ENCODE measurements around the gene HAT1.

- TF ChIP-seq, protein P1, sequence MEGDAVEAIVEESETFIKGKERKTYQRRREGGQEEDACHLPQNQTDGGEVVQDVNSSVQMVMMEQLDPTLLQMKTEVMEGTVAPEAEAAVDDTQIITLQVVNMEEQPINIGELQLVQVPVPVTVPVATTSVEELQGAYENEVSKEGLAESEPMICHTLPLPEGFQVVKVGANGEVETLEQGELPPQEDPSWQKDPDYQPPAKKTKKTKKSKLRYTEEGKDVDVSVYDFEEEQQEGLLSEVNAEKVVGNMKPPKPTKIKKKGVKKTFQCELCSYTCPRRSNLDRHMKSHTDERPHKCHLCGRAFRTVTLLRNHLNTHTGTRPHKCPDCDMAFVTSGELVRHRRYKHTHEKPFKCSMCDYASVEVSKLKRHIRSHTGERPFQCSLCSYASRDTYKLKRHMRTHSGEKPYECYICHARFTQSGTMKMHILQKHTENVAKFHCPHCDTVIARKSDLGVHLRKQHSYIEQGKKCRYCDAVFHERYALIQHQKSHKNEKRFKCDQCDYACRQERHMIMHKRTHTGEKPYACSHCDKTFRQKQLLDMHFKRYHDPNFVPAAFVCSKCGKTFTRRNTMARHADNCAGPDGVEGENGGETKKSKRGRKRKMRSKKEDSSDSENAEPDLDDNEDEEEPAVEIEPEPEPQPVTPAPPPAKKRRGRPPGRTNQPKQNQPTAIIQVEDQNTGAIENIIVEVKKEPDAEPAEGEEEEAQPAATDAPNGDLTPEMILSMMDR (conservative IDR thresholded peaks at IDR 0.05; ENCODE audit: low read depth, low read length): no peak
- TF ChIP-seq SMC3 (IDR thresholded peaks at IDR 0.05; ENCODE audit: low read depth, low read length) (no peak), RFX5 (IDR thresholded peaks at IDR 0.05; ENCODE audit: low read depth, low read length) (no peak), POLR2A (IDR thresholded peaks at IDR 0.05; ENCODE audit: low read depth, low read length) (no peak), RAD21 (IDR thresholded peaks at IDR 0.05; ENCODE audit: low read length) (no peak), ELK1 (IDR thresholded peaks at IDR 0.05; ENCODE audit: borderline replicate concordance, low read depth, low read length) (no peak), MAZ (IDR thresholded peaks at IDR 0.05; ENCODE audit: borderline replicate concordance, low read depth, low read length) (no peak), BHLHE40 (IDR thresholded peaks at IDR 0.05; ENCODE audit: low read depth, low read length) (no peak), MAFK (IDR thresholded peaks at IDR 0.05; ENCODE audit: low read depth, low read length) (no peak)
Observed at GRCh38 chr2:171889333-171889732, 32.9 kb upstream of the HAT1 start.

Measured in IMR-90 (cell line).